ENCODE measurements around the gene QRFP. TPM values are rescaled to one million over a fixed set of nuclear protein-coding genes. Genes with fewer than 3 reads are reported as not detected.

Gene QRFP
- total RNA-seq, 1 experiment from 2014 or later: not detected

DNA sequence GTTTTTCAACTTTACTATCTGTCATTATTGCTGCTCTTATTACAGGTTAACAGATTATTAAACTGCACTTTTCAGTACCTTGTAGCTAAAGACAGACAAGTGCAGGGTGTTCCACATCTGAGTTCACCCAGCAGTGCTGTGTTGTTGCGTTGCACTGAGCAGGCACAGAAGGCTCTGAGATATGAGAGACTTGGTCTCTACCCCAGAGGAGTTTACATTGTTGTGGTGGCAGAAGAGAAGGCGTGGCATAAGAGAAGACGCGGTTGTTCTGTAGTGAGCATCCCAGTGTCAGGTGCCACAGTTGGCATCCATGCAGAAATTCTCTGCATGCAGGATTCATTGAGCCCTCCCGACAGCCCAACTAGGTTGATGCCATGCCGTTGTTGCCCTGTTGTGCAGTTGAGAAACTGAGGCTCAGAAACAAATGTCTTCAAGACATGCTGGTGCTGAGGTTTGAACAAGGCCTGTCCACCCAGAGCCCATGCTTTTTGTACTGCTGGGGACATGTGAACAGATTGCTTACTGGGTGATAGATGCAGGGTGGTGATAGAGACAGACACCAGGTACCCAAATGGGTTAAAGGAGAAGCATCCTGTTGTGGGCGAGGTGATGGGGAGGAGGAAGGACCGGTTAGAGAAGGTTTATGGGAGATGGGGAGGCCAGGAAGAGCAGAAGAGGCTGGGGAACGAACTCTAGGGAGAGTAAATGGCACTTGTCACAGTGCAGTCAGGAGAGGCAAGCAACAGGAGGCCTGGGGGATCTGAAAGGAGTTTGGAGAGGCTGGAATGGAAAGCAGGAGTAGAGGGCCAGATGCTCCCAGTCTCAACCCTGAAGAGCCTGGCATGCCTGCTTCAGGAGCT is 53.3 kb downstream of the QRFP start:
- Histone ChIP-seq H3K79me1 (ENCODE audit: insufficient read depth, low read depth, low read length, poor library complexity, severe bottlenecking) (no peaks in the 10 kb centered on the region), H2BK5ac (ENCODE audit: insufficient read length, low read length) (no peak overlapping the region), H3K23me2 (ENCODE audit: insufficient read length, low read depth, low read length, poor library complexity, severe bottlenecking) (no peaks in the 10 kb centered on the region), H3K27ac (ENCODE audit: insufficient read length, low read depth, low read length) (no peak overlapping the region), H2BK12ac (ENCODE audit: insufficient read length, low read depth, low read length) (no peak overlapping the region), H3K4ac (ENCODE audit: low read depth, low read length) (no peak overlapping the region), H3K4me2 (ENCODE audit: insufficient read depth, insufficient read length, low read length) (no peak overlapping the region), H2BK15ac (ENCODE audit: low read depth, low read length) (no peak overlapping the region), H2BK120ac (ENCODE audit: low read depth, low read length, poor library complexity, severe bottlenecking) (no peak overlapping the region), H4K91ac (ENCODE audit: insufficient read length, low read depth, low read length) (no peak overlapping the region), H3K18ac (ENCODE audit: insufficient read length, low read depth, low read length) (no peak overlapping the region), H2BK20ac (ENCODE audit: low read depth, low read length, poor library complexity, severe bottlenecking) (no peak overlapping the region), H2AFZ (ENCODE audit: low read length) (no peak overlapping the region), H4K5ac (ENCODE audit: insufficient read length, low read depth, low read length) (no peak overlapping the region), H3K27me3 (ENCODE audit: insufficient read depth, low read length) (no peaks in the 10 kb centered on the region), H3K79me2 (ENCODE audit: insufficient read depth, low read length) (peaks cover 21% of the 10 kb centered on the region; the same call in 1 of the 2 replicates), H3K14ac (ENCODE audit: insufficient read depth, low read length) (no peak overlapping the region), H3K56ac (ENCODE audit: insufficient read length, low read depth, low read length) (no peak overlapping the region), H3K23ac (ENCODE audit: insufficient read length, low read depth, low read length) (no peak overlapping the region), H4K8ac (replicated peaks; ENCODE audit: insufficient read length, low read depth, low read length) (no peak overlapping the region), H3K9me3 (ENCODE audit: control insufficient read depth, low read depth, low read length) (no peaks in the 10 kb centered on the region), H3K9ac (ENCODE audit: extremely low read depth, insufficient read length, low read length) (no peak overlapping the region), H2AK5ac (ENCODE audit: insufficient read length, low read length) (no peak overlapping the region), H4K20me1 (ENCODE audit: control insufficient read depth, insufficient read depth, insufficient read length) (no peaks in the 10 kb centered on the region), H3K4me1 (ENCODE audit: insufficient read depth, low read length) (peaks cover 7% of the 10 kb centered on the region; the same call in 1 of the 2 replicates), H3T11ph (ENCODE audit: low read length) (no peak overlapping the region)
- no CpG with 5 or more reads among the region's 9 CpGs for WGBS (ENCODE audit: extremely low coverage, insufficient read length, low lambda C conversion rate)
- H3K27ac Mint-ChIP-seq: peak overlapping the region; percentile 2 to 23 (median 10); a peak in 4 of 7 replicates
- H3K4me3 Mint-ChIP-seq: no peak overlapping the region
- TF ChIP-seq, protein P1, sequence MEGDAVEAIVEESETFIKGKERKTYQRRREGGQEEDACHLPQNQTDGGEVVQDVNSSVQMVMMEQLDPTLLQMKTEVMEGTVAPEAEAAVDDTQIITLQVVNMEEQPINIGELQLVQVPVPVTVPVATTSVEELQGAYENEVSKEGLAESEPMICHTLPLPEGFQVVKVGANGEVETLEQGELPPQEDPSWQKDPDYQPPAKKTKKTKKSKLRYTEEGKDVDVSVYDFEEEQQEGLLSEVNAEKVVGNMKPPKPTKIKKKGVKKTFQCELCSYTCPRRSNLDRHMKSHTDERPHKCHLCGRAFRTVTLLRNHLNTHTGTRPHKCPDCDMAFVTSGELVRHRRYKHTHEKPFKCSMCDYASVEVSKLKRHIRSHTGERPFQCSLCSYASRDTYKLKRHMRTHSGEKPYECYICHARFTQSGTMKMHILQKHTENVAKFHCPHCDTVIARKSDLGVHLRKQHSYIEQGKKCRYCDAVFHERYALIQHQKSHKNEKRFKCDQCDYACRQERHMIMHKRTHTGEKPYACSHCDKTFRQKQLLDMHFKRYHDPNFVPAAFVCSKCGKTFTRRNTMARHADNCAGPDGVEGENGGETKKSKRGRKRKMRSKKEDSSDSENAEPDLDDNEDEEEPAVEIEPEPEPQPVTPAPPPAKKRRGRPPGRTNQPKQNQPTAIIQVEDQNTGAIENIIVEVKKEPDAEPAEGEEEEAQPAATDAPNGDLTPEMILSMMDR (conservative IDR thresholded peaks at IDR 0.05): no peak
- no peaks in the 10 kb centered on the region for H3K9me3 Mint-ChIP-seq
- H3K36me3 Mint-ChIP-seq (ENCODE audit: insufficient read depth in 1 of 3, low read depth in 3 of 3): peaks cover 0 to 4% (median 0%) of the 10 kb centered on the region in 3 experiments; a peak in 3 of 7 replicates
- peaks cover 78 to 79% of the 10 kb centered on the region in 2 experiments for H3K4me1 Mint-ChIP-seq
- no peaks in the 10 kb centered on the region for H3K27me3 Mint-ChIP-seq (ENCODE audit: low read depth)
- DNase-seq: no peak

Other genes starting within 250 kb of the QRFP start
- gene PRDM12, start 232.2 kb downstream of the QRFP start, total RNA-seq (2021): not detected in 2 replicates
- gene EXOSC2, start 203.0 kb downstream of the QRFP start, total RNA-seq (2021): 92.0 and 94.5 TPM in 2 replicates
- gene ABL1, start 61.6 kb downstream of the QRFP start, total RNA-seq (2021): 79.4 and 83.6 TPM in 2 replicates
- gene FIBCD1, start 42.4 kb upstream of the QRFP start, total RNA-seq (2021): 6.2 and 7.1 TPM in 2 replicates
- gene LAMC3, start 112.4 kb upstream of the QRFP start, total RNA-seq (2021): 21.7 and 21.9 TPM in 2 replicates
- 122 and 126 TPM in 2 replicates for gene AIF1L, start 199.7 kb upstream of the QRFP start, total RNA-seq (2021)
- gene NUP214, start 228.8 kb upstream of the QRFP start, total RNA-seq (2021): 47.2 and 53.8 TPM in 2 replicates